OCI-LY1 (cell line): Measurements from ENCODE around the gene CENPX.

Experiments
- CTCF ChIP-seq: fragments of 200-600 bp; sonication (generic), shearing (Covaris generic); IDR thresholded peaks from 2 replicates; pipeline ENCODE4 v1.5.1; 2017; ENCODE audit warnings: mild to moderate bottlenecking, antibody characterized with exemption, low read length, moderate library complexity, mixed read lengths
- EZH2 ChIP-seq: fragments of 200-600 bp; sonication (generic), shearing (Covaris generic); IDR thresholded peaks from 2 replicates; pipeline ENCODE4 v1.8.0; 2017; ENCODE audit warnings: borderline replicate concordance, mixed run types, mild to moderate bottlenecking, antibody characterized with exemption, low read length, moderate library complexity, mixed read lengths

DNA sequence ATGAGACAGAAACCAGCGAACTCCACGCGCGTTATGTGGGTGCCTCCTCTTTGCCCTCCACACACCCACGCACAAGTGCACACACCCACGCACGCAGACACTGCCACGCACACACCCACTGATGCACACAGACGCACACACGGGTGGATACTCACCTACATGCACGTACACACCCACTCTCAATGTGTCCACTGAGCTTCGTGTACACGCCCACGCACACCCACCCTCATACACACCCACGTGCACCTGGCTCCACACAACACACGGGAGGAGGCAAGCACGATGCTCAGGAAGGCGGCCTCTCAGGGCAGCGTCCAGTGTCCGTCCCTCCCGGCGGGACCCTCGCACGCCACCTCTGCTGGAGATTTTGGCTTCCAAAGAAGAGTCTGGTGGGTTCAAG is 24.7 kb upstream of the CENPX start:
- TF ChIP-seq CTCF = no peak
- TF ChIP-seq EZH2 = no peak
